GM23338 (cell line): ENCODE measurements around the gene CCDC170.

ENCODE experiments used
- CREB1 ChIP-seq: fragments of 250-450 bp; sonication (Bioruptor Pico); IDR thresholded peaks from 2 replicates; pipeline ENCODE4 v1.5.0; 2020; ENCODE audit warnings: low read depth, mild to moderate bottlenecking, moderate library complexity
- CTCF ChIP-seq, 2 experiments: fragments of 200-600 bp in 1 of 2; sonication (generic) in 1 of 2; conservative IDR thresholded peaks; 2 replicates each; pipeline versions ENCODE4 v1.5.1 to v1.6.1; 2016 to 2017; ENCODE audit warnings: antibody characterized with exemption in 2 of 2, low read depth in 2 of 2, mild to moderate bottlenecking in 2 of 2, moderate library complexity in 1 of 2
- EZH2 ChIP-seq: fragments of 200-600 bp; sonication (generic); IDR thresholded peaks from one replicate; pipeline ENCODE4 v1.8.0; 2017; ENCODE audit warnings: antibody characterized with exemption, mild to moderate bottlenecking, low read depth; ENCODE audit not compliant: unreplicated experiment
- EZH2phosphoT487 ChIP-seq: fragments of 200-600 bp; sonication (generic); IDR thresholded peaks from one replicate; pipeline ENCODE4 v1.8.1; 2018; ENCODE audit warnings: antibody characterized with exemption; ENCODE audit not compliant: unreplicated experiment
- JUNB ChIP-seq: IDR thresholded peaks from one replicate; pipeline ENCODE4 v1.6.1; 2016; ENCODE audit warnings: antibody characterized with exemption; ENCODE audit not compliant: unreplicated experiment
- NANOG ChIP-seq: IDR thresholded peaks from 2 replicates; pipeline ENCODE4 v1.6.1; 2016; ENCODE audit warnings: antibody characterized with exemption, borderline replicate concordance
- POLR2AphosphoS5 ChIP-seq: IDR thresholded peaks from 2 replicates; pipeline ENCODE4 v1.6.1; 2016; ENCODE audit warnings: antibody characterized with exemption, low read depth
- REST ChIP-seq: IDR thresholded peaks from one replicate; pipeline ENCODE4 v1.6.1; 2018; ENCODE audit warnings: antibody characterized with exemption; ENCODE audit not compliant: unreplicated experiment
- STAT1 ChIP-seq: IDR thresholded peaks from one replicate; pipeline ENCODE4 v1.6.1; 2016; ENCODE audit warnings: antibody characterized with exemption; ENCODE audit not compliant: unreplicated experiment
- ZNF114 ChIP-seq: fragments of 250-450 bp; sonication (Bioruptor Pico); IDR thresholded peaks from 2 replicates; pipeline ENCODE4 v1.5.0; 2020; ENCODE audit warnings: mild to moderate bottlenecking, moderate library complexity
- ZNF331 ChIP-seq: fragments of 250-450 bp; sonication (Bioruptor Pico); IDR thresholded peaks from 2 replicates; pipeline ENCODE4 v1.5.0; 2020; ENCODE audit warnings: low read depth, mild to moderate bottlenecking, moderate library complexity
- ZNF462 ChIP-seq: fragments of 250-450 bp; sonication (Bioruptor Pico); IDR thresholded peaks from 2 replicates; pipeline ENCODE4 v1.5.0; 2020; ENCODE audit warnings: mild to moderate bottlenecking, moderate library complexity
- TF ChIP-seq, protein P1 (sequence below): IDR thresholded peaks from 2 replicates; pipeline ENCODE4 v1.6.1; 2016; ENCODE audit warnings: antibody characterized with exemption

DNA sequence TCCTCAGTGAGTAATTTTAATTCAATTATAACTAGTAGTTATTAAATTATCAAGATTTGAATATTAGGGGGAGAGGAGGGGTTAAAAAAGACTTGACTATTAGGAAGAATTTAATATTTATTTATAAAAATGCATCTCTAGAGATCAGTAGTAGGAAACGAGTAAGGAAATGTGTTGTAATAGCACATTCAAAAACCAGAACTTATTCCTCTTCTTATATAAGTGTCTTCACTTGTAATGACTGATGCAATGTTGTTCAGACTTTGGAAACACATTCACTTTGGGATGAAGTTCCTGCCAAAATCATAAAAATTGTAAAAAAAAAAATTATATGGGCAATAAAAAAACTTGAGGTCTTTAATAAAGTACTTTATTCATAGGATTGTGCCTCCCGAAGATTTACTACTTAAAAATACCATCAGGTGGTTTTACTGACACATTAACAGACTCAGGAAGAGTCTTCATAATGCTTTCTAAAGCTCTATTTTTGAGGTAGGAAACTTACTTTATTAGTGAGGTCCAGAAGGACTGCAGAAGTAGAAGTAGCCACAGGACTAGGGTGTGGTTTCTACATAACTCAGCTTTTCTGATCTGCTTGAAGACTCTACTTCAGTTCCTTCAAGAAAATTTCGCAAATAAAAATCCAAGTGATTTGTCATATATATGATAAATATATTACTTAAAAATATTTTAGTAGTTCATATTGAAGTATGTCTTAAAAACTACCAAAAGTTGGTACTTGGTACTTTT lies 59.8 kb downstream of the CCDC170 start:
- TF ChIP-seq CTCF (conservative IDR thresholded peaks at IDR 0.05; ENCODE audit: low read depth in 2 of 2) = no peak
- no peak for TF ChIP-seq REST
- TF ChIP-seq STAT1 = no peak
- no peak for TF ChIP-seq POLR2AphosphoS5
- no peak for TF ChIP-seq CREB1 (CRISPR knock-in tag)
- no peak for TF ChIP-seq EZH2
- no peak for TF ChIP-seq ZNF331 (CRISPR knock-in tag)
- no peak for TF ChIP-seq EZH2phosphoT487
- no peak for TF ChIP-seq ZNF114 (CRISPR knock-in tag)
- TF ChIP-seq, protein P1, sequence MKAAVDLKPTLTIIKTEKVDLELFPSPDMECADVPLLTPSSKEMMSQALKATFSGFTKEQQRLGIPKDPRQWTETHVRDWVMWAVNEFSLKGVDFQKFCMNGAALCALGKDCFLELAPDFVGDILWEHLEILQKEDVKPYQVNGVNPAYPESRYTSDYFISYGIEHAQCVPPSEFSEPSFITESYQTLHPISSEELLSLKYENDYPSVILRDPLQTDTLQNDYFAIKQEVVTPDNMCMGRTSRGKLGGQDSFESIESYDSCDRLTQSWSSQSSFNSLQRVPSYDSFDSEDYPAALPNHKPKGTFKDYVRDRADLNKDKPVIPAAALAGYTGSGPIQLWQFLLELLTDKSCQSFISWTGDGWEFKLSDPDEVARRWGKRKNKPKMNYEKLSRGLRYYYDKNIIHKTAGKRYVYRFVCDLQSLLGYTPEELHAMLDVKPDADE = no peak
- no peak for TF ChIP-seq NANOG
- TF ChIP-seq JUNB = no peak
- no peak for TF ChIP-seq ZNF462
